Esophagus muscularis mucosa (tissue), 4 donors: Measurements from ENCODE around the gene DDX39B. TPM values are rescaled to one million over a fixed set of nuclear protein-coding genes. Genes with fewer than 3 reads are reported as not detected.
"Not testable (repeated sequence)": the region's sequence is repeated elsewhere in the genome, so short reads cannot be mapped to it uniquely, and the experiment has no call there.

Experiments
- DNase-seq: peaks from one replicate; pipeline ENCODE4 v3.0.0-alpha.2; 2017; ENCODE audit errors: extremely low spot score
- H3K27ac ChIP-seq, 4 donors: fragments of 200-600 bp; sonication (generic); replicated peaks in 1 of 4; 1 replicate in 3 of 4; 2 replicates in 1 of 4; pipeline ENCODE4 v1.5.1; 2016 to 2019; ENCODE audit warnings: mild to moderate bottlenecking in 1 of 4
- H3K27me3 ChIP-seq, 4 donors: fragments of 200-600 bp; sonication (generic); one replicate each; pipeline versions ENCODE4 v1.5.1 to v1.6.0; 2016 to 2019
- H3K36me3 ChIP-seq, 4 donors: fragments of 200-600 bp; sonication (generic); one replicate each; pipeline ENCODE4 v1.5.1; 2016 to 2019
- H3K4me1 ChIP-seq, 4 donors: fragments of 200-600 bp; sonication (generic); one replicate each; pipeline ENCODE4 v1.5.1; 2016 to 2019
- H3K4me3 ChIP-seq, 4 donors: fragments of 200-600 bp; sonication (generic); 1 replicate in 2 of 4; 2 replicates in 2 of 4; pipeline ENCODE4 v1.5.1; 2016 to 2019; ENCODE audit warnings: mild to moderate bottlenecking in 4 of 4, moderate library complexity in 1 of 4
- H3K9me3 ChIP-seq, 4 donors: fragments of 200-600 bp; sonication (generic); 1 replicate in 3 of 4; 2 replicates in 1 of 4; pipeline ENCODE4 v1.5.1; 2016 to 2019
- CTCF ChIP-seq, 3 experiments: fragments of 200-600 bp in 2 of 3; fragments of 450-650 bp in 1 of 3; sonication (generic) in 2 of 3; IDR thresholded peaks; one replicate each; pipeline ENCODE4 v1.5.1; 2017 to 2019; ENCODE audit warnings: antibody characterized with exemption in 3 of 3, mild to moderate bottlenecking in 2 of 3, moderate library complexity in 1 of 3
- EP300 ChIP-seq: sonication (generic); formaldehyde crosslinking; IDR thresholded peaks from one replicate; pipeline ENCODE4 v1.6.1; 2017; ENCODE audit warnings: antibody characterized with exemption
- POLR2A ChIP-seq: fragments of 450-650 bp; IDR thresholded peaks from one replicate; pipeline ENCODE4 v1.6.1; 2017; ENCODE audit warnings: antibody characterized with exemption, moderate library complexity, mild to moderate bottlenecking, low read depth
- POLR2AphosphoS5 ChIP-seq, 2 donors: sonication (generic); formaldehyde crosslinking; IDR thresholded peaks; one replicate each; pipeline ENCODE4 v1.6.1; 2017; ENCODE audit warnings: antibody characterized with exemption in 2 of 2
- WGBS: methylation state at CpG from one replicate; pipeline ENCODE4 v1.1.5; 2018; 5-methylcytosine and 5-hydroxymethylcytosine counted together
- intact Hi-C: fragments of 100-400 bp; cut with DNase I; formaldehyde crosslinking; loops from one replicate; pipeline ENCODE4 v1.15.1; 2023
- total RNA-seq, 4 donors: library from RNA; depleted of rRNA; stranded (reverse); fragments of >200 nt; gene quantifications; one replicate each; pipeline versions ENCODE4 v1.1.0 to v1.2.1, GENCODE V29; 2016

The DDX39B gene
- total RNA-seq, 4 donors from 2014 or later, result 186 to 257 (median 213) TPM

- 27% methylated on average over 15 of the region's 21 CpGs for WGBS
- Histone ChIP-seq H3K4me3 (peak overlapping the region; percentile 24 to 59 (median 46)), H3K9me3 (peaks cover 0 to 5% (median 0%) of the 10 kb centered on the region in 4 donors), H3K27me3 (peaks cover 0 to 61% (median 7%) of the 10 kb centered on the region in 4 donors), H3K36me3 (no peaks in the 10 kb centered on the region), H3K4me1 (peaks cover 10 to 37% (median 35%) of the 10 kb centered on the region in 4 donors), H3K27ac (no peak overlapping the region)
- intact Hi-C loops, result loop anchor here (5.0 kb wide), 1 partner anchor 44 kb away; the partner anchor contains the start of gene DDX39B
- TF ChIP-seq CTCF (IDR thresholded peaks at IDR 0.05) (no peak), EP300 (no peak), POLR2A (no peak), POLR2AphosphoS5 (IDR thresholded peaks at IDR 0.05) (no peak)
- DNase-seq, result peak; percentile 72
Measured at GRCh38 chr6:31498748-31499147, 43.1 kb downstream of the DDX39B start.

- no peaks in the 10 kb centered on the region for H3K36me3 ChIP-seq
- intact Hi-C loops, result loop anchor here (5.0 kb wide), 1 partner anchor 44 kb away; the partner anchor contains the start of gene DDX39B
- 1% methylated on average over 34 of the region's 64 CpGs for WGBS
- peak; percentile 97 for DNase-seq
- H3K9me3 ChIP-seq, result peaks cover 0 to 5% (median 0%) of the 10 kb centered on the region in 4 donors
- peak within 1 kb of the TSS in 3 of 4 donors; percentile 57 to 69 (median 67) for H3K27ac ChIP-seq
- peaks cover 10 to 43% (median 39%) of the 10 kb centered on the region in 4 donors for H3K4me1 ChIP-seq
- TF ChIP-seq EP300 (no peak), POLR2AphosphoS5 (IDR thresholded peaks at IDR 0.05) (peak; percentile 52 to 55)
- H3K27me3 ChIP-seq, result peaks cover 0 to 70% (median 10%) of the 10 kb centered on the region in 4 donors
- H3K4me3 ChIP-seq, result peak within 1 kb of the TSS; percentile 58 to 73 (median 59)
Measured at GRCh38 chr6:31497531-31498476, 44.0 kb downstream of the DDX39B start, which contains the start of gene MICB. Gene MICB, plus strand, starts transcription at chr6:31498145. Its CDS starts 49 bp downstream, at chr6:31498194.

GRCh38 chr6:31496826-31497225 lies 45.0 kb downstream of the DDX39B start:
- H3K27ac ChIP-seq, result peak overlapping the region in 1 of 4 donors; percentile 67
- not testable (repeated sequence) for H3K36me3 ChIP-seq, DNase-seq, H3K9me3 ChIP-seq, H3K4me3 ChIP-seq
- peaks cover 10 to 46% (median 41%) of the 10 kb centered on the region in 4 donors for H3K4me1 ChIP-seq
- peaks cover 0 to 73% (median 14%) of the 10 kb centered on the region in 4 donors for H3K27me3 ChIP-seq
- intact Hi-C loops, result loop anchor here (5.0 kb wide), 1 partner anchor 45 kb away; the partner anchor contains the start of gene DDX39B
- WGBS, result 62% methylated on average over 4 of the region's 4 CpGs

GRCh38 chr6:31495580-31495979 lies 46.2 kb downstream of the DDX39B start:
- peak; percentile 17 for DNase-seq
- intact Hi-C loops, result loop anchor here (5.0 kb wide), 1 partner anchor 47 kb away; the partner anchor contains the start of gene DDX39B
- peaks cover 0 to 69% (median 14%) of the 10 kb centered on the region in 4 donors for H3K27me3 ChIP-seq
- 74% methylated on average over 2 of the region's 2 CpGs for WGBS
- H3K36me3 ChIP-seq, result no peaks in the 10 kb centered on the region
- H3K4me3 ChIP-seq, result peak overlapping the region in 1 of 4 donors; percentile 78
- TF ChIP-seq CTCF (IDR thresholded peaks at IDR 0.05) (no peak), EP300 (no peak), POLR2AphosphoS5 (IDR thresholded peaks at IDR 0.05) (no peak), POLR2A (no peak)
- H3K4me1 ChIP-seq, result peaks cover 10 to 49% (median 41%) of the 10 kb centered on the region in 4 donors
- H3K27ac ChIP-seq, result peak overlapping the region in 3 of 4 donors; percentile 66 to 84 (median 67)
- H3K9me3 ChIP-seq, result no peaks in the 10 kb centered on the region

- H3K27me3 ChIP-seq, result peaks cover 0 to 66% (median 14%) of the 10 kb centered on the region in 4 donors
Measured at GRCh38 chr6:31493875-31494694, 47.7 kb downstream of the DDX39B start.

GRCh38 chr6:31493550-31493874 lies 48.3 kb downstream of the DDX39B start:
- intact Hi-C loops, result loop anchor here (5.0 kb wide), 1 partner anchor 104 kb away; no protein-coding TSS in a partner anchor

More at GRCh38 chr6:31493875-31494694, 47.7 kb downstream of the DDX39B start:
- peak; percentile 95 for DNase-seq
- WGBS, result 2% methylated on average over 45 of the region's 58 CpGs
- Histone ChIP-seq H3K4me3 (peak overlapping the region; percentile 54 to 78 (median 56)), H3K27ac (peak overlapping the region; percentile 66 to 84 (median 68)), H3K4me1 (peaks cover 10 to 47% (median 40%) of the 10 kb centered on the region in 4 donors), H3K9me3 (no peaks in the 10 kb centered on the region), H3K36me3 (no peaks in the 10 kb centered on the region)
- intact Hi-C loops, result loop anchor here (5.0 kb wide), 1 partner anchor 103 kb away; no protein-coding TSS in a partner anchor
- peak; percentile 61 to 78 (median 77) for TF ChIP-seq CTCF (IDR thresholded peaks at IDR 0.05)
- no peak for TF ChIP-seq POLR2A
- TF ChIP-seq POLR2AphosphoS5 (IDR thresholded peaks at IDR 0.05), result peak; percentile 51 to 60

More at GRCh38 chr6:31493550-31493874, 48.3 kb downstream of the DDX39B start:
- H3K9me3 ChIP-seq, H3K36me3 ChIP-seq: not testable (repeated sequence)
- Histone ChIP-seq H3K27ac (peak overlapping the region in 1 of 4 donors; percentile 84), H3K4me3 (peak overlapping the region; percentile 54 to 78 (median 56)), H3K4me1 (peaks cover 10 to 41% (median 34%) of the 10 kb centered on the region in 4 donors), H3K27me3 (peaks cover 0 to 61% (median 14%) of the 10 kb centered on the region in 4 donors)
- peak; percentile 5 for DNase-seq
- 6% methylated on average over 2 of the region's 2 CpGs for WGBS
